Neural progenitor cell (in vitro differentiated cells): ENCODE data around the gene EIF4A3. TPM values are rescaled to one million over a fixed set of nuclear protein-coding genes. Genes with fewer than 3 reads are reported as not detected.

ENCODE experiments used
- DNase-seq: peaks from one replicate; pipeline ENCODE4 v3.0.0-alpha.2; 2016; ENCODE audit warnings: low spot score
- H2AFZ ChIP-seq: fragments of 200-600 bp; sonication (generic); replicated peaks from 2 replicates; pipeline ENCODE4 v1.6.1; 2016; ENCODE audit warnings: antibody characterized with exemption
- H3F3A ChIP-seq: fragments of 200-600 bp; sonication (generic); 2 replicates; pipeline ENCODE4 v1.6.1; 2016; ENCODE audit warnings: antibody characterized with exemption, low read depth
- H3K27ac ChIP-seq: fragments of 200-600 bp; sonication (generic); 2 replicates; pipeline ENCODE4 v1.5.1; 2016; ENCODE audit warnings: mild to moderate bottlenecking
- H3K27me3 ChIP-seq: fragments of 200-600 bp; sonication (generic); 2 replicates; pipeline ENCODE4 v1.6.1; 2016; ENCODE audit warnings: mild to moderate bottlenecking, moderate library complexity
- H3K36me3 ChIP-seq: fragments of 200-600 bp; sonication (generic); 2 replicates; pipeline ENCODE4 v1.5.1; 2016
- H3K4me1 ChIP-seq: fragments of 200-600 bp; sonication (generic); 2 replicates; pipeline ENCODE4 v1.6.1; 2016; ENCODE audit warnings: mixed run types
- H3K4me2 ChIP-seq: fragments of 200-600 bp; sonication (generic); 2 replicates; pipeline ENCODE4 v1.6.1; 2016
- H3K4me3 ChIP-seq: fragments of 200-600 bp; sonication (generic); 2 replicates; pipeline ENCODE4 v1.5.1; 2016
- H3K79me2 ChIP-seq: fragments of 200-600 bp; sonication (generic); 2 replicates; pipeline ENCODE4 v1.6.1; 2016; ENCODE audit warnings: low read depth
- H3K9ac ChIP-seq: fragments of 200-600 bp; sonication (generic); 2 replicates; pipeline ENCODE4 v1.6.1; 2016
- H3K9me3 ChIP-seq: fragments of 200-600 bp; sonication (generic); 2 replicates; pipeline ENCODE4 v1.5.1; 2016; ENCODE audit warnings: low read depth
- H4K20me1 ChIP-seq: fragments of 200-600 bp; sonication (generic); 2 replicates; pipeline ENCODE4 v1.6.1; 2016; ENCODE audit warnings: low read depth
- H3K27ac Mint-ChIP-seq: 3 replicates; pipeline ENCODE4 v1.8.0; 2021; ENCODE audit warnings: mixed read lengths
- H3K27me3 Mint-ChIP-seq: 2 replicates; pipeline ENCODE4 v1.8.0; 2022; ENCODE audit warnings: low read depth, mild to moderate bottlenecking, inconsistent platforms, moderate library complexity, mixed read lengths; ENCODE audit not compliant: insufficient read depth
- H3K36me3 Mint-ChIP-seq: 3 replicates; pipeline ENCODE4 v1.8.0; 2021; ENCODE audit warnings: mixed read lengths
- H3K4me1 Mint-ChIP-seq: 3 replicates; pipeline ENCODE4 v1.8.0; 2021; ENCODE audit warnings: mixed read lengths
- H3K4me3 Mint-ChIP-seq: 3 replicates; pipeline ENCODE4 v1.8.0; 2021; ENCODE audit warnings: mild to moderate bottlenecking, moderate library complexity, mixed read lengths
- H3K9me3 Mint-ChIP-seq: 3 replicates; pipeline ENCODE4 v1.8.0; 2020; ENCODE audit warnings: mixed read lengths
- EZH2 ChIP-seq: fragments of 200-600 bp; sonication (generic); IDR thresholded peaks from 2 replicates; pipeline ENCODE4 v1.6.1; 2017; ENCODE audit warnings: antibody characterized with exemption, mild to moderate bottlenecking, moderate library complexity
- EZH2phosphoT487 ChIP-seq: fragments of 200-600 bp; sonication (generic); IDR thresholded peaks from 2 replicates; pipeline ENCODE4 v1.6.1; 2017; ENCODE audit warnings: antibody characterized with exemption
- microRNA counts: library from miRNA; unstranded; fragments of <30 nt; microRNA quantifications from one replicate; lab custom pipeline; 2016
- microRNA-seq: library from miRNA; unstranded; fragments of <30 nt; microRNA quantifications from one replicate; pipeline ENCODE4, GENCODE V29; 2016
- small RNA-seq: library from RNA; depleted of rRNA; stranded (forward); fragments of <200 nt; gene quantifications from one replicate; pipeline ENCODE3, GENCODE V24; 2015
- total RNA-seq: library from RNA; depleted of rRNA; stranded (reverse); fragments of >200 nt; gene quantifications from 2 replicates; pipeline ENCODE4 v1.2.3, GENCODE V29; 2015; ENCODE audit warnings: low replicate concordance
- TF ChIP-seq, protein P1 (sequence below): fragments of 200-600 bp; sonication (generic); IDR thresholded peaks from 2 replicates; pipeline ENCODE4 v1.5.1; 2017; ENCODE audit warnings: antibody characterized with exemption, mild to moderate bottlenecking

Gene EIF4A3
- total RNA-seq, 1 donor from 2014 or later = 102 TPM

DNA sequence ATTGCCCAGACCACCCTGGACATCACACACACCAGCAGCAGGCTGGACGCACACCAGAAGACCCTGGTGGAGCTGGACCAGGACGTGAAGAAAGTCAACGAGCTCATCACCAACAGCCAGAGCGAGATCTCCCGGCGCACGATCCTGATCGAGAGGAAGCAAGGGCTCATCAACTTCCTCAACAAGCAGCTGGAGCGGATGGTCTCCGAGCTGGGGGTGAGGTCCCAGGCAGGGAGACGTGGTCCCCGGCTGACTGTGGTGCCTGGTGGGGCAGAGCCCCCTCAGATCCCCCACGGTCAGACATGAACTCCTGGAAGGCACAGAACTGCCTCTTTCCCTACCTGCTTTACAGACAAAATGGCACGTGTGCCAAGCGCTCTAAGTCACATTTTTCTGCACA lies 62.2 kb downstream of the EIF4A3 start:
- Histone ChIP-seq H3K27me3 (no peaks in the 10 kb centered on the region), H3F3A (no peaks in the 10 kb centered on the region), H3K36me3 (no peaks in the 10 kb centered on the region), H3K9me3 (no peaks in the 10 kb centered on the region), H4K20me1 (no peaks in the 10 kb centered on the region), H3K4me2 (no peak overlapping the region), H3K79me2 (no peaks in the 10 kb centered on the region), H3K27ac (no peak overlapping the region), H3K9ac (no peak overlapping the region), H3K4me1 (no peaks in the 10 kb centered on the region), H3K4me3 (no peak overlapping the region), H2AFZ (no peak overlapping the region)
- no peaks in the 10 kb centered on the region for H3K9me3 Mint-ChIP-seq
- no peak for DNase-seq
- TF ChIP-seq EZH2phosphoT487 (no peak), EZH2 (no peak)
- TF ChIP-seq, protein P1, sequence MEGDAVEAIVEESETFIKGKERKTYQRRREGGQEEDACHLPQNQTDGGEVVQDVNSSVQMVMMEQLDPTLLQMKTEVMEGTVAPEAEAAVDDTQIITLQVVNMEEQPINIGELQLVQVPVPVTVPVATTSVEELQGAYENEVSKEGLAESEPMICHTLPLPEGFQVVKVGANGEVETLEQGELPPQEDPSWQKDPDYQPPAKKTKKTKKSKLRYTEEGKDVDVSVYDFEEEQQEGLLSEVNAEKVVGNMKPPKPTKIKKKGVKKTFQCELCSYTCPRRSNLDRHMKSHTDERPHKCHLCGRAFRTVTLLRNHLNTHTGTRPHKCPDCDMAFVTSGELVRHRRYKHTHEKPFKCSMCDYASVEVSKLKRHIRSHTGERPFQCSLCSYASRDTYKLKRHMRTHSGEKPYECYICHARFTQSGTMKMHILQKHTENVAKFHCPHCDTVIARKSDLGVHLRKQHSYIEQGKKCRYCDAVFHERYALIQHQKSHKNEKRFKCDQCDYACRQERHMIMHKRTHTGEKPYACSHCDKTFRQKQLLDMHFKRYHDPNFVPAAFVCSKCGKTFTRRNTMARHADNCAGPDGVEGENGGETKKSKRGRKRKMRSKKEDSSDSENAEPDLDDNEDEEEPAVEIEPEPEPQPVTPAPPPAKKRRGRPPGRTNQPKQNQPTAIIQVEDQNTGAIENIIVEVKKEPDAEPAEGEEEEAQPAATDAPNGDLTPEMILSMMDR = no peak
- H3K4me1 Mint-ChIP-seq = peaks cover 8% of the 10 kb centered on the region
- peaks cover 3% of the 10 kb centered on the region for H3K36me3 Mint-ChIP-seq
- H3K27me3 Mint-ChIP-seq = peaks cover 2% of the 10 kb centered on the region
- H3K4me3 Mint-ChIP-seq = no peak overlapping the region
- H3K27ac Mint-ChIP-seq = no peak overlapping the region

MicroRNAs encoded within 50 kb of the gene (microRNA counts, 767-probe panel; counts per million panel counts)
- 460 counts per million, percentile 90 among the panel's probes with 10 or more counts for microRNA hsa-miR-1268b (lab: Ali Mortazavi, UCI)

Small RNA genes within 50 kb of the gene (microRNA-seq; reads per million reads assigned to microRNA genes)
- not detected for gene MIR1268B

Small RNA genes within 50 kb of the gene (small RNA-seq; reads per million reads assigned to genes)
- gene AC087741.2 = not detected
- not detected for gene MIR1268B

Other genes starting within 250 kb of the EIF4A3 start
- gene TBC1D16, start 111.3 kb downstream of the EIF4A3 start, total RNA-seq = 21.2 and 34.8 TPM in 2 replicates
- gene CCDC40, start 110.5 kb downstream of the EIF4A3 start, total RNA-seq = 7.7 and 11.8 TPM in 2 replicates
- gene GAA, start 45.5 kb downstream of the EIF4A3 start, total RNA-seq = 15.2 and 78.3 TPM in 2 replicates
- 0.56 and 0.60 TPM in 2 replicates for gene CARD14, start 22.9 kb upstream of the EIF4A3 start, total RNA-seq
- gene SGSH, start 73.2 kb upstream of the EIF4A3 start, total RNA-seq = 7.2 and 12.4 TPM in 2 replicates
- 7.9 and 24.1 TPM in 2 replicates for gene SLC26A11, start 73.3 kb upstream of the EIF4A3 start, total RNA-seq
- gene RNF213, start 113.7 kb upstream of the EIF4A3 start, total RNA-seq = 19.8 and 23.7 TPM in 2 replicates